Activated gamma-delta T cell (primary cell): ENCODE measurements around the gene OTUD6A.

Experiments used
- DNase-seq: peaks from one replicate; lab custom pipeline; 2025; lab: John Stamatoyannopoulos, UW
- total RNA-seq, 2 donors: gene quantifications; one replicate each; lab custom pipeline; 2026; lab: John Stamatoyannopoulos, UW

Gene OTUD6A, protein sequence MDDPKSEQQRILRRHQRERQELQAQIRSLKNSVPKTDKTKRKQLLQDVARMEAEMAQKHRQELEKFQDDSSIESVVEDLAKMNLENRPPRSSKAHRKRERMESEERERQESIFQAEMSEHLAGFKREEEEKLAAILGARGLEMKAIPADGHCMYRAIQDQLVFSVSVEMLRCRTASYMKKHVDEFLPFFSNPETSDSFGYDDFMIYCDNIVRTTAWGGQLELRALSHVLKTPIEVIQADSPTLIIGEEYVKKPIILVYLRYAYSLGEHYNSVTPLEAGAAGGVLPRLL
- 0 reads per million in 2 donors for total RNA-seq

DNA sequence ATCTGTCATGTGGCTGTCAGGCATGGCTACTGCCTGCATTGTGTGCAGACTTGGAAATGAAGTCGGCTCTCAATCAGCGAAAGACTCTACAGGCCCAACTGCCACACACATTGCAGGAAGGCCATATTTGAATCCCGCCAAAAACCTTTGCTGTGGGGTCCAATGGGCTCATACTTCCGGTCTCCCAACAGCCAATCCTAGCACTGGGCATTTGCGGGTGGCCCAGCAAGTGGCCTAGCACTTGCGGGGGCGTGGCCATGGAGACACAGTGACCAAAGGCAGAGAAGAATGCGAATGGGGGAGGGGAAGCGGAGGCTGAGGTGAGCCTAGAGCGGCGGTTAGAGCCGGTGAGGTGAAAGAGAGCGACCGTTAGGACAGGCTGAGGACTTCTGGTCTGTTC is at the start of gene OTUD6A:
TSS of gene OTUD6A (plus strand) at position 382 of the 400 bp plus-strand sequence. CDS start 68 bp downstream, outside the sequence.
- no peak for DNase-seq

DNA sequence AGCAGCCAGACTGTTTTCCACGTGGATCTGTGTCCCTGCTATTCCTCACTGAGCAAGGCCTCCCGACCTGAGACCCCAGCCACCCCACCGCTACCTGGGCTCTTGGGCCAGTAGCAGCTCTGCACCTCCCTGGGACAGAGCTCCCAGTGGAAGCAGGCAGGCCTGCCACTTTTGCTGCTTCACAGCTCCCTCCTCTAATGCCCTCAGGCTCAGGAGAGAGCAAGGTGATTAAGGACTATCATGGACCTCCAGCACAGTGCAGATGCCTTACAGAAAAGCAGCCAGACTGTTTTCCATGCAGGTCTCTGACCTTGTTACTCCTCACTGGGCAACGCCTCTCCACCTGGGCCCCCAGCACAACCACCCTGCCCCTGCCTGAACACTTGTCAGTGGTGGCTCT is 49.5 kb upstream of the OTUD6A start:
- DNase-seq: no peak

DNA sequence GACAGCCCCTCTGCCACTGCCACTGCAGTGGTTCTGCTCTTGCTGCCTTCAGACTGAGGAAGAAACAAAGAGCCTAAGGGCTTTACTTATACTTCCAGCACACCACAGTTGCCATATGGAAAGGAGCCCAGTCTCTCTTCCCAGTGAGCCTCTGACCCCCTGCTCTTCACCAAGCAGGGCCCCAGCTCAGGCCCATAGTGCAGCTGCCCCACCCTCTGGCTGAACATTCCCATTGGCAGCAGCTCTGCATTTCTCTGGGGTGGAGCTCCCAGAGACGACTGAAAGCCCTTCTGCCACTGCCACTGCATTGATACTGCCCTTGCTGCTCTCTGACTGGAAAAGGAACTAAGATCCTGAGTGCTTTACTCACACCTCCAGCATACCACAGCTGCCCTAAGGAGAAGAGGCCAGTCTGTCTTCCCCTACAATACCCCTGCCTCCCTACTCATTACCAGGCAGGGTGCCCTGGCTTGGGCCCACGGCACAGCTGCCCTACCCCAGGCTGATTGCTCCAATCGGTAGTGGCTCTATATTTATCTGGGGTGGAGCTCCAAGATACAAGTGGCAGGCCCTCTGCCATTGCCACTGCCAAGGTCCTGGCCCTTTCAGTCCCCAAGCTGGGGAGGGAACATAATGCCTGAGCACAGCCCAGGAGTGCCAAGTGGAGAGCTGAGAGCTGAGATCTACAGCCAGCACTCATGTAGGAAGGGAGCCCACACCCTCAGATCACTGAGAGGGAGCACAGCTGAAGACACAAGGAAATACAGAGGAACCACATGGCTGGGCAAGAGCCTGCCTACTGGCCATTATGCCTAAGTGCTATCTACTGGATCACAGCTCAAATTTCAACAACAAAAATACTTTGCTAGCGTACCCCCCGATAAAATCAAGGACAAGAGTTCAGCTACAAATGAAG is 48.5 kb upstream of the OTUD6A start:
- DNase-seq: no peak

DNA sequence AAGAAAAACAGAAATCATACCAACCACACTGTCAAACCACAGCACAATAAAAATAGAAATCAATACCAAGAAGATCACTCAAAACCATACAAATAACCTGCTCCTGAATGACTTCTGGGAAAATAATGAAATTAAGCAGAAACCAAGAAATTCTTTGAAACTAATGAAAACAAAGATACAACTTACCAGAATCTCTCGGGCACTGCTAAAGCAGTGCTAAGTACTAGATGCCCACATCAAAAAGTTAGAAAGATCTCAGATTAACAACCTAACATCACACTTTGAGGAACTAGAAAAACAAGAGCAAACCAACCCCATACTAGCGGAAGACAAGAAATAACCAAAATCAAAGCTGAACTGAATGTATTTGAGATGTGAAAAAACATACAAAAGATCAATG is 45.7 kb upstream of the OTUD6A start:
- no peak for DNase-seq

DNA sequence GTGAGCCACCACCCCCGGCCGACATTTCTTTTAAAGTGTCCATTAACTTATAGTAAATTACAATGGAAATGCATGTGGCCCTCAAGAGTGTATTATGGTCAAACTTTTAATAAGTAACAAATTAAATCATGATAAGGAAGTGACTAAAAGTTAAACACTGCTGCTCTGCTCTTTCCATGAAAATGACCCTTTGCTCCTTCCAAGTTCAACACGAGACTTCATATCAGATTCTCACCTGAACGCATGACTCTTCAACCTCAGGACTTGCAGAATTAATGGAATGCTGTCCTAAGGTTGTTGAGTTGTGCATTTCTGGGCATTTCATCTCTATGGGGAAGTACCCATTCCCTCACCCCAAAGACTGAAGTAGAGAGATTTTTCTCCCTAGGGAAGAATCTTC is 39.6 kb upstream of the OTUD6A start:
- DNase-seq: no peak

DNA sequence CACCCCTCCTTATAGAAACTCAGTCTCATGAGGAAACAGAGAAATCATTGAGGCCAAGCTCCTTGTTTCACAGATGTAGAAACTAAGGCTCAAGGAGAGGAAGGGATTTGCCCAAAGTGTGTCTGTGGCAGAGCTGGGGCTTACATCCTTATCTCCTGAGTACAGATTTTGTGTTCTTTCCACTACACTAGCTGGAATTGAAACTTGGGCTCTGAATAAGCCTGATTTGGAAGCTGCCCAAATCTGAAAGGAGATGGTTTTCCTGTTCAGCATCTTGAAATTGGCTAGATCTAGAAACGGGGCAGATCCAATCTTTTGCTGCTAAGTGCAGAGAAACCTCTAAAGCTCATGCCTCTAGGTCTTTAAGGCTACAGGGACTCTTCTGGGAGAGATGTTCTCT is 36.8 kb upstream of the OTUD6A start:
- no peak for DNase-seq

DNA sequence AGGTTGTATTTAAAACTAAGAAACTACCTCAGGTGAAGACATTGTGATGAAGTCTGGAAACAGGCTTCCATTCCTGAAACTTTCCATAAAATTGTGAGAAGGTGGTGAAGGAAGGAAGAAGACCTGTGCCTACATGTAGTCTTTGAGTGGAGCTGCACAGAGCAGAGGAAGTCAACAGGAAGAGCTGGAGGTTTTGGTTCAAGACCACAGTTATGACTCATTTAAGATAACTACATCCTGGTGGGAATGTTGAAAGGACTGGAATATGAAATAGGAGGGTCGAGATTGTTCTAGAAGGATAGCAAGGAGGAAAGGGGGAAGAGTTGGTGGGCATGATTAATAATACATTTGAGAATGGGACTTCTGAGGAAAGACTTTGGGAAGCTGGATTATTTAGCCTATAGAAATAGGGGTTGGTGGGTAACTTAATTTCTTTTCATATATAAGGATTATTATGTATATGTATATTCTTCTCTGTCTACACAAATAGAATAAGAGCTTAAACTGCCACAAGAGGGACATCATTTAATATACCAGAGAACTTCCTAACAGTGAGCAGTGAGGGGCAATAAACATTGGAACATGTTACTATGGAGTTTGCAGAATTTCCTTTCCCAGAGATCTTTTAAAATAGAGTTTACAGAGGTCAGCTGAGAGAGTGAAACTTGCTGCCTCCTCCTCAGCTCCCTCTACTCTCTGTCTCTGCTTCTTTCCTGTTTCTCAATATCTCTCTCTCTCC is 36.0 kb upstream of the OTUD6A start:
- no peak for DNase-seq

DNA sequence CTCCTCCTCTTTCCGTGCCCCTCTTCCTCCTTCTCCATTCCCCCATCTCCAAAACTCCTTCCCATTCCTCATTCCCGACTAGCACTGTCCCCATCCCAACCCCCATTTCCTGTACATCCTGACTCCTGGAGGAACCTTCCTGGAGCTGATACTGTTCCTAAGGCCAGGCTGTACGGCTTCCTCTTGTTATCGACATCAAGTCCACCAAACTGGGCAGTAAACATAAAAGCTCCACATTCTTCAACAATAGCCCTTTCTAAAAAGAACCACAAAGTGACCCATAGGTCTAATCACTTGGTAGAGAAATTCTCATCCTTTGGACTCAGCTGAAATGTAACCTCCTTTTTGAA is 35.4 kb upstream of the OTUD6A start:
- DNase-seq: no peak

DNA sequence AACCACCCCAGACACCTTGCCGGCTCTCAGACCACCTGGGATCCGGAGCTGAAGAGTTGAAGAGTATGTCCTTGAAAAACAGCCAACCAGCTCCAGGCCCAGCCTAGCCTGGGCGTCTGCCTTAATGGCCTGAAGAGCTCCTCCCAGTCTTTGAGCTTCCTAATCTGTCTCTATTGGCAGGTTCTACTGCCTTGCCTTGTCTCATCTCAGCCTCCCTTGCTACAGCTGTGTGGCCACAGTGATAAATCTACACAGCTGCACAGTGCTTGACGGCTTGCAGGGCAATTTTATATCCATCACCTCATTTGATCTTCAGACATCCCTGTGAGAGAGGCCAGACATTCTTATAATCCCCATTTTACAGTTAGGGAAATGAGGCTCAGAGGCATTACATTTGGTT is 32.4 kb upstream of the OTUD6A start:
- DNase-seq: no peak

DNA sequence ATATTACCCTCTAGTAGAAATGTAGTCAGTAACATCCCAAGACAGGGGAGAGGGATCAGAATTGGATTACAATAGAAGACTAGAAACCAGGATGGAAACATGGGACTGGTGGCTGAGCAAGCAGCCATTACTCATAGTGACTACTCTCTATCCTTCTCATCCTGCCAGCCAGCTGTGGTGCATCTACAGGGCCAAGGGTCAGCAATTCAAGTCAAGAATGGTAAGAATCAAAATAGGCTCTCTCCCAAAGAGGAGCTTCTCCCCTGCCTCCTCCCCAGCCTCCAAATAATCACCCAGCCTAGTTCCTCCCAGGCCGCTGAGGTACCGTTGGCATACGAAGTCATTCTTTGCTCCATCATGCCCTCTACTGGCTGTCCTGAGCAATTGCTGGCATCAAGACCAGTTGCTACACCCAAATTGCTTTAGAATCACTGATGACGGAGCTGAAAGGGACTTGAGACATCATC is 31.9 kb upstream of the OTUD6A start:
- DNase-seq: no peak

DNA sequence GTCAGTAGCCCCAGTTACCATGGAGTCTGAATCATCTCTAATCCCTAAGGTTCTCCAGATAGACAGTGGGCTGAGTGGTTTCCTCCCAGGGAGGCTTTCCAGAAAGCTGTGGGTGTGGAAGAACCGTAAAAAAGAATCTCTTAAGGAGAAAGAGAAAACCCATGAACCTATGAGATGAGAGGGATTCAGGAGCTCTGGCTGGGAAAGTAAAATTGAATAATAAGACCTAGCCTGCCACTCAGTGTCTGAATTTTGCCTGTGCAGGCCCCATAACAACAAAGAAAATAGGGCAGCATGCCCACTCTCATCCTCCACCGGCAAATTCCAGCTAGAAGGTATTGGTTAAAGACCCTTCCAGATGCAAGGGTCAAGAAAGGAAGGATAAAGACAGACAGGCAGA is 29.5 kb upstream of the OTUD6A start:
- no peak for DNase-seq

DNA sequence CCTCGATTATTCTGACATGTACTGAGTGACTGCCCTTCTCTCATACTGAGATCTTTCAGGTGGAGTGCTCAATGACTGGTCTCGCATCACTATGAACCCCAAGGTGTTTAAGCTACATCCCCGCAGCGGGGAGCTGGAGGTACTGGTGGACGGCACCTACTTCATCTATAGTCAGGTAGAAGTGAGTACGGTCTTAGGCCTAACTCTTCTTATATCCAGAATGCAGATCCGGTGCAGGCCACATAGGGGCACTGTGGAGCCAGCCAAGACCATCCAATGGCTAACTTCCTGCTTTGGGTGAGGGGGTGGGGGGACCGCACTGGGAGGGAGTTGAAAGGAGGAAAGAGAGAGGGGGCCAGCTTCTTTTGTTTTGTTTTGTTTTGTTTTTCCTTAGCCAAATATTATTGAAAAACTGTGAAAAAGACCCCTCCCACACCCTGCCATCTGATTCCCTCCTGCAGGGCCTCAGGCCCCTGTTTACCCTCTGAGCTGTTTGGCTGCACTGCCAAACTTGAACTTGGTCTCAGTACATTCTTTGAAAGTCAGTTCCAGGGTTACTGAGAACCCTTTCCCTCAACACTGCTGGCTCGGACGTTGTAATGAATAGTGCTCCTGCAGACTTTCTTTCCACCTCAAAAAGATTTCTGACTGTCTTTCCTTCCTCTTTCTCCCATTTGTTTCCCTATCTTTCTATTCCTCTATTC is 28.8 kb upstream of the OTUD6A start:
- DNase-seq: no peak

DNA sequence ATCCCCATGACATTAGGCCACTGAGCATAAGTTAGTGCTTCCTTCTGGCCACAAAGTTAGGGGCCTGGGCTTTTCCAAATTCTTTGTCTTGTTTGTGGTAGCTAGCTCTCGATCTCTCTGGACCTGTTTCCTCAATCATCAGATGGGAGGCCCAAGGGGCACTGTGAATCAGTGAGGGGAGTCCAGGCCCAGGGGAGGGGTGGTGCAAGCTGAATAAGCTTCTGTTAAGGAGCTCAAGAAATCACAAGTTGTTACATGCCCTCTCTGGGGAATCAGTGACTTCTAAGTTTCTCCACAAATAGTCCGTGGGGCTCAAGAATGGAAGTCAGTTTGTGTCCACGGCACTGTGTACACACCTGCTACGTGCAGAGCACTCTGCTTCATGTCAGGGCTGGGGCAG is 27.6 kb upstream of the OTUD6A start:
- no peak for DNase-seq

DNA sequence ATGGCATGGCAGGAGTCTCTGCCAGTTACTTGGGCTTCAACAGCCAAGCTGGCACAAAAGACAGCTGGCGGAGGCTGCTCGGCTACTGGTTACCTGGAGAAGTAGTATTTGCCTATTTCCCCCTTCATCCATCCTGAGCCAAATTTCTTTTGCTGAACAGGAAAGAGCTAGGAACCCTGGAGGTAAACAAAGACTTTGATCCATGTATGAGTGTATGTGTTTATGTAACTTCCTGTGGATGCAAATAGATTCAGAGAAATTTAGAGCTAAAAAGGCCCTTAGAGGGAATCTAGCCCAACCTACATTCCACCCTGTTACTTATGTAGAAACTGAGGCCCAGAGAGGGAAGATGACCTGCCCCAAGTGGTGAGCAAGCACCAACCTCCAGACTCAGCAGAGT is 23.7 kb upstream of the OTUD6A start:
- no peak for DNase-seq

DNA sequence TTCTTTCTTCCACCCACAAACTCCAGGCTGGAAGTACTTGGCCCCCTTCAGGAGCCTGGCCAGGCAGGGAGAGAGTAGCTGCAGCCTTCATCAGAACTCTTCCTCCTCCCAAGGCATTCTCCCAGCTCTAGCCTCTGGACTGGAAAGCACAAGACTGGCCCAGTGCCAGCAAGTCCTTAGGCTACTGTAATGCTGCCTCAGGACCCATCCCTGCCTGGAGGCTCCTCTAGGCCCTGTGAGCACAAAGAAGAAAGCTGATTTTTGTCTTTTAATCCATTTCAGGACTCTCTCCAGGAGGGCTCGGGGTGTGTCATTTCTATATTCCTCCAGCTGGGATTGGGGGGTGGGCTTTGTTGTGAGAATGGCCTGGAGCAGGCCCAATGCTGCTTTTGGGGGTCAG is 23.3 kb upstream of the OTUD6A start:
- DNase-seq: no peak

DNA sequence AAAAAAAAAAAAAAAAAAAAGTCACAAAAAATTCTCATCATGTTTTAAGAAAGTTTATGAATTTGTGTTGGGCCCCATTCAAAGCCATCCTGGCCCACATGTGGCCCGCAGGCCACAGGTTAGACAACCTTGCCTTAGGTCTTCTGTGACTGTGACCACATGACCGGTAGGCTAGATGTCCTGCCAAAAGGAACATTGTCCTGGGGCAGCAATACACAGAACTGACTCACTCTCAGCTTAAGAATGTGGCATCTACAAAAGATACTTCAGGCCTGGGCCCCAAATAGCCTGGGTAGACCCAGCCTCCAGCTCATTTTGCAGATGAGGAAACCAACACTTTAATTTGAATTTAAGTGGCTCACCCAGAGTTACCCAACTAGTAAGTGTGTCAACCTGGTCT is 22.5 kb upstream of the OTUD6A start:
- no peak for DNase-seq

DNA sequence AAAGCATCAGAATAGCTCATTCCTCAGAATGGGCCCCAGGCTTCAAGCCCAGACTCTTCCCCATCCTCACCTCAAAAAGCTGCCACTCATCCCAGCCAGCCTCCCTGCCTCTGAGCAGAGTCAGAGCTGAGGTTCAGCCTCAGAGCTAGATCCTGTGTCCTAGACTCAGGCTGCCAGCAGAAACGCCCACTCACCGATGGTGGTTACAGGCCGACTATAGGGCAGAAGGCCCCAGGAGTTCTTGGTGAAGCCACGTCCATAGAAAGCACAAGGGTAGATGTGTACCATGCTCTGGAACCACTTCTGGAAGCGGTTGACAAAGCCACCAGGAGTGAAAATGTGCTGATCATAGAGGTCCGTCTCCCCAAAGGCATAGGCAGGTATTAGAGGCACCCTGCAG is 20.3 kb upstream of the OTUD6A start:
- DNase-seq: no peak

DNA sequence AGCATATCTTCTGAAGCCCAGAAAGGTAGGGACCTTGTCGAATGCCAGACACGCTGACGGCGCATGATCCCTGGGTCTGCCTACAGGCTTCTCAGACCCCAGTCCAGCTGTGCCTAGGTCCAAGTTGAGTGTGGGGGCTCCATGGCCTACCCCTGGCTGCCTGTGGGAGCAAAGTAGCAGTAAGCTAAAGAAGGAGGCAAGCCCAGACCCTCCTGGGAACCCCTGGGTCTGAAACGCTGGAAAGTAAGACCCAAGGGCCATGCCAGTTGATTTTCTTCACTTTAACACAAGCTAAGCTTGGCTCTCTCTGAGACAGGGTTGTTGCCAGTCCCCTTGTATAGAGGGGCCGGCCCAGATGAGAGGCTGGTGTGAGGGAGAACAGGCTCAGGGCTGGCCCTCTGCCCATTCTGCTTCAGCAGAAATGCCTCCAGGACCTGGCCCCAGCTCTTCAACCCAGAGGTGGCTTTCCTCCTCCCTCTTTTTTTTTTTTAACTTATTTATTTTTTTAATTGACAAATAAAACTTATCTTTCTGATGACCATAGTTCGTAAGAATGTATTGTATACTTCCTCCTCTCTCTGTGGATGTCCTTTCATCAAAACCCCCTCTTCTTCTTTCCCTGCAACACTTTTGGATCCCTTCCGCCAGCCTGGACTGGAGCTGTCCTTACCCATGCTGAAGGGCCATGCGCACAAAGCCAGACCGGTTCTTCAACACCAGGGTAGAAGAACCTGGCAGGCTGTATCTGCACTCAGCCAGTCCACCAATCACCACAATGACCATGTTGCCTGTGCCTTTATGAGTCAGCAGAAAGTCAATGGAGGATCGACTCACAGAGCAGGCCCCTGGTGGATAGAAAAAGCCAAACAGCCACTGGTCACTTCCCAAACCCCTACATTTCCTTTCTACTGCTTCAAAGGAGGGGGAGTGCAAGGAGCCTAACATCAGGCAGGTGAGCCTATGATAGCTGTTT is 19.6 kb upstream of the OTUD6A start:
- no peak for DNase-seq

DNA sequence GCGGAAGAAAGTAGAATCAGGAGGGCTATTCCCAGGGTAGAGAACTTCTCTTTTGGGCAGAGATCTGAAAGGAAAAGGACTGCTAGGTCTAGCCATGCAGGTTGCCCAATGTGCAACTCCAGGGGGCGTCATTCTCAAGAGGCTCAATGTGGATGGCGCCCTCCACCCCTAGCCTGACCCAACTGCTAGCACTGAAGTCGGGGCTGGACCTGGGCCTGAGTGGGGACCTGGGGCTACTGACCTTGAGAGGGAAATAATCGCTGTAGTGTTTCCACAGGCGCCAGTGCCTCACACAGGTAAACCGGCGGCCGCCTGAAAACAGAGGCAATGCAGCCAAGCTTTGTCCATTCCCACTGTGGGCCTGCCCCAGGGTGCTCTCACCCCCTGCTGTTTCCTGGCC is 18.6 kb upstream of the OTUD6A start:
- DNase-seq: no peak

DNA sequence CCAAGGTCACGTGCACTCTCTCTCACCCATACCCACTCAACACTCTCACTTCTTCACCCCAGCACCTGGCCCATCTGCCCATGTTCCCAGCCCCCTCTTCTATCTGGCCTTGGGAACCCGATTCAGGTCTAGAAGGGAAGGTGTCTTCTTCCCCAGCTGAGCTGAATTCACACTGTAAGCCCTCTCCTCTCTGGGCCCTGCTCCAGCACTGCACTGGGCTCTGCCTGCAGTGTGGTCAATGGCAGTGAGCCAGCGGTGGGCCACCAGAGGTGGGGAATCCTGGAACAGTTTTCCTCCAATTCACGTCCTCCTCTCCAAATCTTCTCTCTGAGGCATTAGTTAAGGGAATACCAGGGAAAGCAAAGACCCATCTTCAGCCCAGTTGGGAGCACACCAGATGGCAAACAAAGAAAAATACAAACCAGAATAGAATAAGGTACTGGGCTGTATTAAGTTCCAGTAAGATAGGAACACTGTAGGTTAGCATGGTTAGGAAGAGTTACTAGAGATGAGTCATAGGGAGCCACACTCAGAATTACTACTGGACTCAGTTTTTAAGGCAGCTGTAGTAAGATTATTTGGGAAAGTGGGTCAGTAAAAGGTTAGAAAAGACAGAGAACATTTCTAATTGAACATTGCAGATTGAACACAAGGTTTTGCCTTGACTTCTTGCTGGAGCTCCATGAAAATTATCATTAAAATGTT is 17.6 kb upstream of the OTUD6A start:
- no peak for DNase-seq
